Epithelial cell of esophagus (primary cell): ENCODE data around the gene COX20.
A peak's percentile ranks its signal among the peaks of the same experiment; 100 is the strongest.

Experiments used
- DNase-seq: peaks from one replicate; pipeline ENCODE4 v3.0.0; 2010; ENCODE audit warnings: low read depth
- H3K4me3 ChIP-seq: 2 replicates; pipeline ENCODE4 v1.5.1; 2011; ENCODE audit warnings: mild to moderate bottlenecking, low read length, control low read depth
- CTCF ChIP-seq: IDR thresholded peaks from 2 replicates; pipeline ENCODE4 v1.5.1; 2011; ENCODE audit warnings: low read depth, mild to moderate bottlenecking, low read length, control low read depth, inconsistent platforms; ENCODE audit not compliant: insufficient read depth; ENCODE audit errors: missing control alignments

Gene COX20

GRCh38 chr1:244860078-244860477 lies 24.6 kb downstream of the COX20 start:
- no peak for TF ChIP-seq CTCF
- H3K4me3 ChIP-seq: peak overlapping the region; percentile 89

DNA sequence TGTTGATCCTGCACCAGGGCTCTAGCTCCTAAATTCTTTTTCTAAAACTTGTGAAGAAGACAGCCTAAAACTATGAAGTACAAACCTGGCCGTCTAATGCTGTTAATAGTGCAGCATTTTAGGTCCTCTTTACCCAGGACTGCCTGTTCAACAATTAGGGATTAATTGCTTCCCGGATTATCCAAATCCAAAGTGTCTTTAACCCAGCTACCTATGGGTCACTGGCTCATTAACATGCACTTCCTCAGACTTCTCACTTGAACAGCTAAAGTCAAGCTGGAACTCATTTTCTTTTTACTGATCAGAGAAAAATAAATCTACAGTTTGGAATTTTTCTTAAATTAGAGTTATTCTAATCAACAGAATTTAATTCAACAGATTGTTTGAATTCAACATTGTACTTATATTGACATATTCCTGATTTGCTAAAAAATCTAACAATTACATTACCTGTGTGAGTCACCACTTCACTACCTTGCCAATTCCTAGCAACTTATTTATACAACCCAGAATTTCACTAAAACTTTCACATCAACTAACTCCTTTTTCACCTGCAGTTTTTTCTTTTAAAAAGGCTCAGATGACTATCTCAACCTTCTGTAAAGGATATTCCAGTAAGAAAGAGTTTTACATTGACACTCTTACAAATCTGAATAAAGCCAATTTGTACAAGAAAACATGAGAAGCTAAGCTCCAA lies 25.6 kb downstream of the COX20 start:
- peak overlapping the region; percentile 89 for H3K4me3 ChIP-seq
- no peak for TF ChIP-seq CTCF
- peak; percentile 22 for DNase-seq

More at GRCh38 chr1:244860078-244860477, 24.6 kb downstream of the COX20 start:
- no peak for DNase-seq

DNA sequence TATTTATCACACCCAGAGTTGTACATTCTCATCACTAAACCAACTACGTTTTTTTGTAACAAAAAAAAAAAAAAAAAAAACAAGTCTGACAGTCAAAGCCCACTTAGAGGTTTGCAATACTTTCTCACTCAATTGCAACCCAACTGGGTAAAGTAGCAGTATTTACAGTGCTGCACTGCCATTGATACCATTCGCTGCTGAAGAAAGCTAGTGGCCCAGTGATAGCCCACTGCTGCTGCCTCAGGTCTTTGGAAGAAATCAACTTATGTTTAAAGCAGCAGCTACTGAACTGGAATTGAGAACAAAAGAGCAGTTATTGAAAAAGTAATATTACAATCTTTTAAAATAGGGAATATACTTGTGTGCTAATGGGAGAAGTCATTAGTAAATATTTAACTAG lies 26.2 kb downstream of the COX20 start:
- H3K4me3 ChIP-seq: peak overlapping the region; percentile 89
- no peak for TF ChIP-seq CTCF
- no peak for DNase-seq

DNA sequence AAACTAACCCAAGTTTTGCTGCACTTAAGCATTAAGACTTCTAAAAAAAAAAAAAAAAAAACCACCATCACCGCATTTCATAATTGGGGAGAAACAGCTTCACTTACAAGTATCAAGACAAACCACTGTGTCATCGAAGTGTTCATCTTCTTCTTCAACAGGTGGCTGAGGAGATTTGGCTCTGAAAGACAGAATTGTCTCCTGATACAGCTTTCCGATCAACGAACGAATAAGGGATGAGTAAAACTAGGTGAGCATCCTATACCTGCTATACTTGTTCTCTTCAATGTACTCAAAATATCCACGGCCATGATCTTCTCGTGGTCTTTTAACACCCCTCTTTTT lies 26.9 kb downstream of the COX20 start:
- TF ChIP-seq CTCF: no peak
- peak overlapping the region; percentile 89 for H3K4me3 ChIP-seq
- peak; percentile 26 for DNase-seq

DNA sequence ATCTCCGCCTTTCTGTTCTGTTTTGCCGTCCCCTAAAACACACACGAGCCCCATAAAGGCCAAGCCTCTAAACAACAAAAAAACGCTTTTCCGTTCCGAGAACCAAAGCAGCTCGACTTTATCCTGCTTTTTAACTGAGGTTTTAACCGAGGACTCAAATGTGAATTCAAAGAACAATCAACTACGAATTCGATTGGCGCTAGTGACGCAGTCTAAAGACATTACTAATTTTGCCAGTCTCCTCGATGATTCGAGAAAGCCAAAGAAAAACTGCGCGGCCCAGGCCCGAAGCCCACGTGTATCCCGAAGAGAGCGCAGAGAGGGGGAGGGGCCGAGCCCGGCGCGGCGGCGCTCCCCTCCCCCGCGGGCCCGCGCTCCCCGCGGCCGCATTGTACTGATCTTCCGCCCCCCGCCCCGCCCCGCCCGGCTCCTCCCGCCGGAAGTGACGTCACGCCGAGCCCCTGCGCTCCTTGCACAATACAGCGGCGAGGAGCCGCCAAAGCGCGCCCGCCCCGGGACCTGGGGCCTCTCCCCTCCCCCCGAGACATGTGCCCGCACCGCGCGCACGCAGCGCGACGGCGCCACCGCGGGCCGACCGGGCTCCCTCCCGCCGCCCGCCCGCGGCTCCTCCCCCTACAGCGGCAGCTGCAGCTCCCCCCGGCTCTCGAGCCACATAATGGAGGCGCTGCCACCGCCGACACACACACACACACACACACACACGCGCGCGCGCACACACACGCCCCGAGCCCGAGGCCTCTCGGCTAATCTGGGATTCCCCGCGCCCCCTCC lies 27.4 kb downstream of the COX20 start:
- no peak for TF ChIP-seq CTCF
- peak overlapping the region; percentile 93 for H3K4me3 ChIP-seq
- DNase-seq: peak; percentile 94

DNA sequence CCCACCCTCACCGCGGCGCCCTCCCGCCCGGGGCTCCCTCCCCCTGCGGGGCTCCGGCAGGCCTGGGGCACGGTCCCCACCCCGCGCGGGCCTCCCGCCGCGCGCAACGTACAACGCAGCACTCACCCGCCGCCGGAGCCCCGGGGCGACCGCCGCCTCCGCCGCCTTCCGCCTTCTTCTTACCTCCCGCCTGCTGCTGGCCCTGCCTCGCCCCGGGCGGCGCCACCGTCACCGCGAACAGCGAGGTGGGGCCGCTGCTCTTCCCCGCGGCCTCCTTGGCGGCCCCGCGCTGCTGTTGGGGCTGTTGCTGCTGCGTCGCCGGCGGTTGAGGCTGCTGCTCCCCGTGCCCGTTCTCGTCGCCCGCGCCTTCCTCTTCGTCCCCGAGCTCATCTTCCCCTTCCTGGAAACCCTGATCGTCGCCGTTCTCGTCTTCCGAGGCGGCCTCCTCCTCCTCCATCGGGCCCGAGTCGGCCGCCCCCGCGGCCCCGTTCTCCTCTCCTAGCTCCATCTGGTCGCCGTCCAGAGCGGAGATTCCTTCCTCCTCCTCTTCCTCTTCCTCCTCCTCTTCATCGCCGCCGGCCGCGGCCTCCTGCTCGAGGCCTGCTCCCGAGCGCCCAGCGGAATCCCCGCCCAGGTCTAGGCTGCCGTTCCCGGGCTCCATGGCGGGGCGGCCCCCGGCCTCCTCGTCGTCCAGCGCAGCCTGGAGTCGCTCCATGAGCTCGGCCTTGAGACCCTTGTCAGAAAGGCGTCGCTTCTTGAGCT lies 28.2 kb downstream of the COX20 start:
- no peak for TF ChIP-seq CTCF
- H3K4me3 ChIP-seq: peak overlapping the region; percentile 93
- peak; percentile 61 for DNase-seq
